ENCODE measurements around the gene RAB3GAP1.
"Not testable (repeated sequence)": the region's sequence is repeated elsewhere in the genome, so short reads cannot be mapped to it uniquely, and the experiment has no call there.

RAB3GAP1 gene

DNA sequence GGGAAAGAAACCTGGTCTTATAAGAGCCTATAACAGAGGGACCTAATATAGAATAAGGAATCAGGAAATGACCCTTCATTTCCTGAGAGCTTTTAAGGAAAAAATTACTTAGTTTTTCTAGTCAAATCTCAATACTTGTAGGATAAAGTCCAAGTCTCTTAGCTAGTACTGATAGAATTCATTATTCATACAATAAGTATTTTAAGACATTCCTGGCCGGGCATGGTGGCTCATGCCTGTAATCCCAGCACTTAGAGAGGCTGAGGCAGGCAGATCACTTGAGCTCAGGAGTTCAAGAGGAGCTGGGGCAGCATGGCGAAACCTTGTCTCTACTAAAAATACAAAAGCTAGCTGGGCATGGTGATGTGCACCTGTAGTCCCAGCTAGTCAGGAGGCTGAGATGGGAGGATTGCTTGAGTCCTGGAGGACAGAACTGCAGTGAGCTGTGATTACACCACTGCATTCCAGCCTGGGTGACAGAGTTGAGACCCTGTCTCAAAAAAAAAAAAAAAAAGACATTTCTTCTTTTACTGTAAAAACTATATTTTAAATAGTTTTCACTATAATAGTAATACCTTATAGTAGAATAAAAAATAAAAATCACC is 3.2 kb downstream of the RAB3GAP1 start:
- DNase-seq (ENCODE audit: low read depth, low spot score): no peak

DNA sequence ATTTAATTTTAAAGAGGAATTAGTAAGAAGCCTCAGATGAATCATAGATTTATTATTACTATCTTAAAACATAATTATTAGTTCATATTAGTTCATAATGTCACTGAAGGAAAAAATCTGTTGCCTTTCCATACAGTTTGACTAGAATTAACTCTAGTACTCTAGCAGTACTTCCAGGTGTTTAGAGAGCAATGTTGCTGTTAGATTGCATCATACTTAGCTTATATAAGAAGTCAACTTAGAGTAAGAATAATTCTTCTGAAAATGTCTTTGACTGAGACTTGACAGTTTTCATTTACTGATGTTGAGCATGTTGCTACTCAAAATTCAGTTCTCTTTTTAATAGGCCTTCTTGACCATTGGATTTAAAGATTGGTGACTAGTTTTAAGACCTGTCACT is 4.7 kb downstream of the RAB3GAP1 start:
- DNase-seq (ENCODE audit: low read depth, low spot score): no peak

DNA sequence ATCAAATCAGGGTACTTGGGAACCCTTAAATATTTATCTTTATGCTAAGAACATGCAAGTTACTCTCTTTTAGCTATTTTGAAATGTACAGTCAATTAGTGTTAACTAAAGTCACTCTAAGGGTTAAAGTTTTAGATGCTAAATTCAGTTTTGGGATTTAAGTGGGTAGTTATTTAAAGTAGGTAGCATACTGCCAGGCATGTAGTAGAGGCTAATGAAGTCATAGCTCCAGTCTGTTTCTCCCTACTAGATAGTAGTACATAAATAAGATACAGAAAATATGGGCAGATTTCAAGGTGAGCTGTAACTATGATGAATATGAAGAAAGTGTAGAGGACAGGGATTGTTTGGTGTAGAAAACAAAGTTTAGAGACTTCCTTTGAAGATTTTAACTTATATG is 7.5 kb downstream of the RAB3GAP1 start:
- DNase-seq (ENCODE audit: low read depth, low spot score): no peak

DNA sequence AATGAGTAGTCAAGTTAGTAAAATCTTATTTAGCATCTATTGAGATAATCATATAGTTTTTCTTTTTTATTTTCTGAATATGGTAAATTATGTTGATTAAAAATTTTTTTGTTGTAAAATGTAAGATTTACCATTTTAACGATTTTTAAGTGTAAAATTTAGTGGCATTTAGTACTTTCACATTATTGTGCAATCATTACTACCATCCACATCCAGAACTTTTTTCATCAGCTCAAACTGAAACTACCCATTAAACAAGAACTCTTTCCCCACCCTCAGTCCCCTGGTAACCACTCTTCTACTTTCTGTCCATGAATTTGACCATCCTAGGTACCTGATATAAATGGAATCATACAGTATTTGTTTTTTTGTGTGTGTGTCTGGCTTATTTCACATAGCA is 11.1 kb downstream of the RAB3GAP1 start:
- no peak for DNase-seq (ENCODE audit: low read depth, low spot score)

DNA sequence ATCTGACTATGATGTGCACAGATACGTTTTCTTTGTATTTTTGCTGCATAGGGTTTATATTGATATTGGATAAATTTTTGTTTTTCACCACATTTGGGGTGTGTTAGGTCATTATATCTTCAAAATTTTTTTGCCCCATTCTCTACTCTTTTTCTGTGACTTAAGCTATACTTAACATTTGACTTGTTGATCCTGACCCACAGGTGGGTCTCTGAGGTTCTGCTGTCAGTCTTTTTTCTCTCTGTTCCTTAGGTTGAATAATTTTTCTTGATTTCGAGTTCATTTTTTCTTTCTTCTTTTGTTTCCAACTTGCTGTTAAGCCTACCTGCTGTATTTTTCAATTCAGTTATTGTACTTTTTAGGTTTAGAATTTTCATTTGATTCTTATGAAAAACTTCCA is 12.1 kb downstream of the RAB3GAP1 start:
- no peak for DNase-seq (ENCODE audit: low read depth, low spot score)

DNA sequence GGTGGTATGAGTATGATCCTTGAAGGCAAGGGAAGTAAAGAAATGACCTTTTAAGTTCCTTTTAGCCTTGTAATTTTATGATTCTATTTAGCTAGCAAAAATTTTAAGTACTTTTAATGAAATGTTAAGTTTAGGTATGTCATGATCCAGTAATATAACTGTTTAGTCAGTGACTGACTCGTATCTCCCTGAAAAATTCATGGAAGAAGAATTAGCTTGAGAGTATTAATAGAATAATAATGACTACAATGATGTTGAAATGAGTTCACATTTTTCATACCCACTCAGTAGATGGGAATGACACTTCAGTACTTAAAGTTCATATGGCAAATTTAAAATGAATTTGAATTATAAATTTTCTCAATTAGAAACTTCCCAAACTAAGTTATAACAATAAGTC is 14.6 kb downstream of the RAB3GAP1 start:
- DNase-seq (ENCODE audit: low read depth, low spot score): no peak

DNA sequence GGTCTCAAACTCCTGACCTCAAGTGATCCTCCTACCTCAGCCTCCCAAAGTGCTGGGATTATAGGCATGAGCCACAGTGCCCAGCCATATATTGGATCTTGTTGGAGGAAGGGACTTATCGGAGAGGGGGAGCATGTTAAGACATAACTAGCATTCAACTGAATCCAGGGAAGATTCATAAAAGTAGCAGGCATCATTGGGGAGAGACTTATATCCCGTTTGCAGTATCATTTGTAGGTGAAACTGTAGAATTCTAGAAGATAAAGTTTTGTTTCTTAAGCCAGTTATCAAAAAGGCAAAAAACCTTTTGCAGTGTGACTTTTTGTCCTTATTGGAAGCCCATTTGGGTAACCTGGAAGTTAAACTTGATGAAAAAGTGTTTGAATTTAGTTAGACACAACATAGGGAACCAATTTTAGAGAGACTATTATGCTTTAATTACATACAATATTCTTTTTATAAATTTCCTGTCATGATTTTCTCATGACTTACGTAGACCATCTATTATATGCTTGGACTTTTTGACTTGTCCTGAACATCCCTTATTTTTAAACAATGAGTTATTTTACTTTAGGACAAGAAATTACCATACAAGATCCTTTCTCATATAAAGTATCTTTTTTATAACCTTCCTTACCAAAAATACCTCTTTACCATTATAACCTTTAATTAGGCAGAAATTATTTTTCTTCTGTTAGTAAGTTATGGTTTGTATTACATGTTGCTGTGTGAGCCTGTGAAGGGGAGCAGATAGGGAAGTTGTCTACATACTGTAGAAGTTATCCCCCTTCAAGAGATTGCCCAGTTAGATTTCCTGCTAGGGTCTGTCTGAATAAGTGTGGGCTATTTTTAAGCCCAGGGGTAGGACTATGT is 20.3 kb downstream of the RAB3GAP1 start:
- no peak for DNase-seq (ENCODE audit: low read depth, low spot score)

DNA sequence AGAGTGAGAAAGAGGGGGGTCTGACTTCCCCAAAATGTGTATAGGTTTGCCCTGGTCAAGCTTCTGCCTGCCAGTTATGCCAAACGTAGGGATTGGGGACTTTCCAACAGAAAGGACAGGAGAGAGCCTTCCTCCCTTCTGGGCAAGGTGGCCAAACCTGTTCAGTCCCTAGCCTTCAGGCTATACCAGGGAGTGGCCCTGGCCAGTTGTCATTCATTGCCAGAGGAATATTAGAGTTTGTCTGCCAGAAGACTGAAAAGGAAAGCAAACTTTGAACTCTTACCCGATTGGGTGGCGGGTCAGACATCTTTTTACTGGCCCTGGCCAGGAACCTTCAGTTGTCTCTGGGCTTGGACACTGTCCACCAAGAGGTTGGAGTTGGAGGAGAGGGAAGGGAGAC is 22.1 kb downstream of the RAB3GAP1 start:
- DNase-seq (ENCODE audit: low read depth, low spot score): no peak

DNA sequence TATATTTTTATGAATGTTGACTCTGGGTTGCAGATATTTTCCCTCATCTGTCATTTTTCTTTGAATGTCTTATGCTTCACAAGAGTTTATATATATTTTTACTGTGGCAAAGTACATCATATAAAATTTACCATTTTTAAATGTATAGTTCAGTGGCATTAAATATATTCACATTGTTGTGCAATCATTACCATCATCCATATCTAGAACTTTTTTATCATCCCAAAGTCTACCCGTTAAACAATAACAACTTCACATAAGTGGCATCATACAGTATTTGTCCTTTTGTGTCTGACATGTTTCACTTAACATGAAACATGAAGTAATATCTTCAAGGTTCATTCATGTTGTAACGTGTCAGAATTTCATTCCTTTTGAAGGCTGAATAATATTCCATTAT is 24.5 kb downstream of the RAB3GAP1 start:
- DNase-seq (ENCODE audit: low read depth, low spot score): no peak

DNA sequence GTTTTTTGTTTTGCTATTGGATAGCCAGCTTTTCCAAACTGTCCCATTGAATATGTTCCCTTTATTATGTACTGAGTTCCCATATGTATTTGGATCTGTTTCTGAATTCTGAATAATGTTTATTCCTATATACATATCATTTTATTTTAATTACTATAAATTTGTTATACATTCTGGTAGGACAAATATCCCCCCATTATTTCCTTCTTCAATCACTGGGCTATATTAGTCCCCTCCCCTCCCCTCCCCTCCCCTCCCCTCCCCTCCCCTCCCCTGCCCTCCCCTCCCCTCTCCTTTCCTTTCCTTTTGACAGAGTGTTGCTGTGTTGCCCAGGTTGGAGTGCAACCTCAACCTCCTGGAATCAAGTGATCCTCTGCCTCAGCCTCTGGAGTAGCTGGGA is 26.3 kb downstream of the RAB3GAP1 start:
- DNase-seq (ENCODE audit: low read depth, low spot score): no peak

DNA sequence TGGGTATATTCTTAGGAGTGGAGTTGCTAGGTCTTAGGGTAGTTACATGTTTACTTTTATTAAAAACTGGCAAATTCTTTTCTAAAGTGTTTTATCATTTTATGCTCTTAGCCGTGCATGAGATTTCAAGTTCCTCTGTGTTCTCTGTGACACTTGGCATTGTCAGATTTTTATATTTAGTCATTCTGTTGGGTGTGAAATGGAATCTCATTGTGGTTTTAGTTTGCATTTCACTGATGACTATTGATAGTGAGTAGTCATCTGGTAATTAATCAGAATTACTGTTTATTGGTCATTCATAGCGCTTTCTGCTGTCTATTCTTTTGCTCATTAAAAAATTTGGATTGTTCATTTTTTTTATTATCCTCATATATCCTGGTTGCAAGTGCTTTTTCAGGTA is 34.1 kb downstream of the RAB3GAP1 start:
- DNase-seq (ENCODE audit: low read depth, low spot score): no peak

DNA sequence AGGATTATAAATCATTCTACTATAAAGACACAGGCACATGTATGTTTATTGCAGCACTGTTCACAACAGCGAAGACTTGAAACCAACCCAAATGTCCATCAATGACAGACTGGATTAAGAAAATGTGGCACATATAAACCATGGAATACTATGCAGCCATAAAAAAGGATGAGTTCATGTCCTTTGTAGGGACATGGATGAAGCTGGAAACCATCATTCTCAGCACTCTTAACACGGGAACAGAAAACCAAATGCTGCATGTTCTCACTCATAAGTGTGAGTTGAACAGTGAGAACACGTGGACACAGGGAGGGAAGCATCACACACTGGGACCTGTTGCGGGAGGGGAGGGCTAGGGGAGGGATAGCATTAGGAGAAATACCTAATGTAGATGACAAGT is 37.5 kb downstream of the RAB3GAP1 start:
- DNase-seq (ENCODE audit: low read depth, low spot score): not testable (repeated sequence)

DNA sequence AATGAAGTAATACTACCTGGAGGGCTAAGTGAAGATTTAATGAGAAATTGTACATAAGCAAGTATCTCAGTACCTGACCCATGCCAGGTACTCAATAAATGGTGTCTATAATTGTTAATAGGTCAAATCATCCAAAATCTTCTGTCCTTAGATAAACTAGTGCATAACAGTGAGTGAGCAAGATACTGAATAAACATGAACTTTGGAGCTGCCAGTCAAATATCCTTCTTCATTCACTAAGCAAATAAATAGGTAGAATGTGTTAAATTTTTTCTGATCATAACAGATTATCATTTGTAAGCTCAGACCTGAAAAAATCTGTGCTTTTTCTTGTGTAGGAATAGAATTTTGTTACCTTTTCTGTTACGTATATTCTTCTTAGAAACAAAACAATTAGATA is 39.6 kb downstream of the RAB3GAP1 start:
- DNase-seq (ENCODE audit: low read depth, low spot score): no peak

DNA sequence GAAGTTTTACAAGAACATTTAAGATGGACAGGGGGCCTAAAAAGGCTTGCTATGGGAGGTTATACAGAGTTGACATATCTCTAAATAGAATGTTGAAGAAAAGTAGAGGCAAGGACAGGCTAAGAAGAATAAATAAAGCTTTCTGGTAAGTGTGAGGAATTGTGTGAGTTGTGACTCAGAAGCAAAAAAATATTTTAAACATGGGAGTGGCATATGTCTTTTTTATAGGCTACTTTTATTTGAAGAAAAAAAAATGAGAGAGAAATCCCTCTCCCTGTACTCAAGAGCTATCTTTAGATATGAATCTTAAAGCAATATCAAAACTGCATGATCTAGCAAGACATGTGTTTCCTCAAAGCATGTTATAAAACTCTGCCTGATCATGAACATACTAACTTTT is 41.1 kb downstream of the RAB3GAP1 start:
- no peak for DNase-seq (ENCODE audit: low read depth, low spot score)

DNA sequence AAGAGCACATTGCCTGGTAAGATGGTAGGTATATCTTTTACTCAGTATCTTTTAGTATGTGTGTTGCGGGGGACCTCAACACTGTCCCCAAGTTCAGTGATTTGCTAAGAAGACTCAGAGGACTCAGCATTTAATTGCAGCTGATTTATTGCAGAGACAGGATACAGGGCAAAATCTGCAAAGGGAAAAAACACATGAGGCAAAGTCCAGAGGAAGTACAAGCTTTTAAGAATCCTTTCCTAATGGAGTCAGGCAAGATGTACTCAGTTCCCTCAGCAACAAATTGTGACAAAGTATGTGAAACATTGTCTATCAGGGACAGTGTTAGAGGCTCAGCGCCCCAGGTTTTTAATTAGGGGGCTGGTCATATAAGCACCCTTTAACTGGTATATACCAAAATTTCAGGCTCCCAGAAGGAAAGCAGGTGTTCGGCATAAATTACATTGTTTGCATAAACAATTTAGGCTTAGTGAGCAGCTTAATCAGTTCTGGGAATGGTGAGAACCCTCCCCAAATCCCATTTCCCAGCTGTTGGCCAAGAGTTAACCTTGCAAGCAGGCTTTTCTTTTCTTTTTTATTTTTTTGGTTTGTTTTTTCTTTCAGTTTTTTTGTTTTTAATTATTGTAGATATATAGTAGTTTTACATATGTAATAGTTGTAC is 41.7 kb downstream of the RAB3GAP1 start:
- DNase-seq (ENCODE audit: low read depth, low spot score): no peak

DNA sequence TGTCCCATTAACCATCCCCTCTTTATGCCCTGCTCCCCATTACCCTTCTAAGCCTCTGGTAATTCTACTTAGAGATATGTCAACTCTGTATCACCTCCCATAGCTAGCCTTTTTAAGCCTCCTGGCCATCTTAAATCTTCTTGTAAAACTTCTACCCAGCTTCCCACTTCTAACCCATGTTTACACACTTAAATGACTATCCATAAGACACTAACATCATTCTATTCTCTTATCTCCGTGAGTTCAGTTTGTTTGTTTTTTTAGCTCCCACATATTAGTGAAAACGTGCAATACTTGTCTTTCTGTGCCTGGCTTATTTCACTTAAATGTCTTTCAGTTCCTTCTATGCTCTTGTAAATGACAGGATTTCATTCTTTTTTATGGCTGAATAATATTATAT is 42.4 kb downstream of the RAB3GAP1 start:
- no peak for DNase-seq (ENCODE audit: low read depth, low spot score)

DNA sequence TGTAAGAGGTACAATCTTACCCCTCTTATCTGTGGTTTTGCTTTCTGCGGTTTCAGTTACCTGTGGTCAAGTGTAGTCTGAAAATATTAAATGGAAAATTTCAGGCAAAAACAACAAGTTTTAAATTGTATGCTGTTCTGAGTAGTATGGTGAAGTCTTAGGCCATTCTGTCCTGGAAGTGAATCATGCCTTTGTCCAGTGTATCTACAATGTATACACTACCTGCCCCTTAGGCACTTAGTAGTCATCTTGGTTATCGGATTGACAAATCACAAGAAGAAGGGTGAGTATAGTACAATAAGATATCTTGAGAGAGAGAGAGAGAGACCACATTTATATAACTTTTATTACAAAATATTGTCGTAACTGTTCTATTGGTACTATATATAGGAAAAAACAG is 43.5 kb downstream of the RAB3GAP1 start:
- DNase-seq (ENCODE audit: low read depth, low spot score): no peak

DNA sequence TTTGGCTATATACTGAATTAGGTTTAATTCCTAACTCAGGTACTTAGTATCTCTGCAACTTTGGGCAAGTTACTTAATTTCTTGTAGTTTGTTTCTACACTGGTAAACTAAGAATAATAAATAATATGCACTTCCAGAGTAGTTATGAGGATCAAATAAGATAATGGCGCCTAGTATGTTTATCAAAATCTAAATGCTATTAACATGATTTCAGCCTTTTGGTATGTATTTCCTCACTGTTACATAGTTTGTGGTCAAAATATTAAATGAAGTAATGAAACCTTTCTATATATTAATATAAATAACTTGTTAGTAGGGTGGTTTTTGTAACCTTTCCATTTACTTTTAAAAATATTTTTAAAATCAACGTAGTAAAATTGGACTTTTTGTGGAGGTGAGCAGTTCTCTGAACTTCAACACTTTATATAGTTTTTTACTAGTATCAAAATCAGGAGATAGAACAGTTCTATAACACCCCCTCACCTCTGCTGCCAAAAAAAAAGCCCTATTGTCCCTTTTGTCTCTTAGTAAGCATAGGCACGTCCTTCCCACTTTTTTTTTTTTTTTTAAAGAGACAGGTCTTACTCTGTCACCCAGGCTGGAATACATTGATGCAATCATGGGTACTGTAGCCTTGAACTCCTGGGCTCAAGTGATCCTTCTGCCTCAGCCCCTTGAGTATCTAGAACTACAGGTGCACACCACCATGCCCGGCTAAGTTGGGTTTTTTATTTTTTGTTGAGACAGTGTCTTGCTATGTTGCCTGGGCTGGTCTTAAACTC is 44.8 kb downstream of the RAB3GAP1 start:
- no peak for DNase-seq (ENCODE audit: low read depth, low spot score)

DNA sequence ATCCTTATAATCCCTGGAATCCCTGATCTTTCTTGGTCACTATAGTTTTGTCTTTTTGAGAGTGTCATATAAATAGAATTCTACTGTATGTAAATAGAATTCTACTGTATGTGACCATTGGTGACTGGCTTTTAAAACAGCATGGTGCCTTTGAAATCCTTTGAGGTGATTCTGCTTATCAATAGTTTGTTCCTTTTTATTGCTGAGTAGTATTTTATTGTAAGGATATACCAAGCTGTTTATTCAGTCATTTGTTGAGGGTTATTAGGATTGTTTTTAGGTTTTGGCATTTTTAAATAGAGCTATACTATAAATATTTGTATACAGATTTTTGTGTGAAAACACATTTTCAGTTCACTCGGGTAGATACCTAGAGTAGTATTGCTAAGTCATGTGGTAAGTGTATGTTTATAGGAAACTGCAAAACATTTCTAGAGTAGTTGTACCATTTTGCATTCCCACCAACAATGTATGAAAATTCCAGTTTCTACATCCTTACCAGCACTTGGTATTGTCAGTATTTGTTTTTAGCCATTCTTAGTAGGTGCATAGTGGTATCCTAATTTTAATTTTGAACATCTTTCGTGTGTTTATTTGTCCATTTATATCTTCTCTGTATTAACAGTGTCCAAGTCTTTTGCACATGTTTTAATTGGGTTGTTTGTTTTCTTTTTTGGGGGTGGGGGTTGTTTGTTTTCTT is 45.6 kb downstream of the RAB3GAP1 start:
- DNase-seq (ENCODE audit: low read depth, low spot score): no peak

DNA sequence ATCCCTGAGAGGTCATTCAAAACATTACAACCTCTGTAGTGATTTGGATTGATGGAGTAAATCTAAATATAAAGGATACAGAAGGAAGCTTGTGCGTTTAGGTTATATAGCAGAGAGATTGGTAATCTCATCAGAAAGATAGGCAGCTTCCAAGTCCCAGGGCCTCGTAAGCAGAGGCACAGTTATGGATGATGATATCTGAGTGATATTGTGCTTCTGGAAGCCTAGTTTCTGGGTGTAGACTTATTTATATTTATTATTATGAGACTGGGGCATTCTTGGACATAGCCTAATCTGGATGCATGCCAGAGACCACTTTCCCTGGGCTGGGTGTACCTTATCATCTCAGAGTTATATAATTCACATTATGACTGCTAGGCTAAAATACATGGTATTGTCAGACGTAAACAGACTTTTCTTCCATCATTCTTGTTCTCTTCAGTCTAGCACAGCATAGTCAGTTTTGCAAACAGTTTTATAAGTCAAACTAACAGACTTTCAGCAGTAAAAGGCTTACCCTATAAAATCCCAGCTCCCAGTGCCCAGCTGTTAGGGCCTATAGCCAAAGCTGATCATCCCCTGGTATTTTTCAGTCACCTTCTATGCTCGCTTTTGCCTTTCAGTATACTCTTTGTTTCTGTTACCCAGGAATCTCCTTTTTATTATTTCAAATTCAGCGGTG is 47.9 kb downstream of the RAB3GAP1 start:
- no peak for DNase-seq (ENCODE audit: low read depth, low spot score)

DNA sequence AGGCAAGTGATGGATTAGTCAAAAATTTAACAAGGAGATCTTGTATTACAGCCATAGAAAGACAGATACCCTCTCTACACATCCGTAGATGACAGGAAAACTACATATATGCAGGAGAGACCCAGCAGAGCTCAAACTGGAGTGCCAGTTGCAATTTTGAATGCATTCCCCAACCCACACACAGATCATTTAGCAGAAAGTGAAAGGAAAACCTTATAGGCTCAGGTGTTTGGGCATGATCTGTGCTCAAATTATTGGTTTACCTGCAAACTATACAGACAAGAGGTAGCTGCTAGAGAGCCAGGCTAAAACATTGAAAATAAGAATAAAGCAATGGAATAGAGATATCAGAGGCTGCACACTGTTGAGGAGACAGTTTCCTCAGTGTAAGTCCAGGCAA is 51.8 kb downstream of the RAB3GAP1 start:
- no peak for DNase-seq (ENCODE audit: low read depth, low spot score)
